ENCODE data around the gene PCDH19.

PCDH19 gene

DNA sequence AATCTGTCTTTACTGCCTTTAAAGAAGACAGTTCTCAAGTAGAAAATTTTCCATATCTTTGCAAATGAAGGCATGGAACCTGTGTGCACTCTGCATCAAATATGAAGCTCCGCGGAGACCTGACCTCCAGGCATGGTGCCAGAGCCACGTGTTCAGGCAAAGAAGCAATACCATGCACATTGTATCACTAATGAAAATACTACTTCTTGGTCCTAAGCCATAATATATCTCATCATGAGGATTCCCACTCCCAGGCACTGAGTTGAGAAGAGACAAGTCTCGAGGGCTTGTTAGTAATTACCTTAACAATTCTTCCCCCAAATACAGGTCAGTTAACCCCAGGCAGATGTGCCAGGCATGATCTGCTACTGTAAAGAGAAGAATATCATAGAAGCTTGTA lies 56.7 kb downstream of the PCDH19 start:
- Histone ChIP-seq H3K4me1 (ENCODE audit: control insufficient read depth, insufficient read depth, low read length) (no peaks in the 10 kb centered on the region), H3K36me3 (ENCODE audit: control insufficient read depth, insufficient read depth, low read length) (no peaks in the 10 kb centered on the region), H3K27me3 (ENCODE audit: control insufficient read depth, insufficient read depth, low read length, poor library complexity, severe bottlenecking) (no peaks in the 10 kb centered on the region), H3K9me3 (ENCODE audit: control insufficient read depth, low read length) (no peaks in the 10 kb centered on the region), H3K4me3 (ENCODE audit: insufficient read depth, low read depth, low read length) (no peak overlapping the region), H3K27ac (ENCODE audit: insufficient read depth, low read depth, low read length, poor library complexity, severe bottlenecking) (no peak overlapping the region)
- 87 to 88% methylated on average over 4 of the region's 4 CpGs for WGBS, 2 experiments

DNA sequence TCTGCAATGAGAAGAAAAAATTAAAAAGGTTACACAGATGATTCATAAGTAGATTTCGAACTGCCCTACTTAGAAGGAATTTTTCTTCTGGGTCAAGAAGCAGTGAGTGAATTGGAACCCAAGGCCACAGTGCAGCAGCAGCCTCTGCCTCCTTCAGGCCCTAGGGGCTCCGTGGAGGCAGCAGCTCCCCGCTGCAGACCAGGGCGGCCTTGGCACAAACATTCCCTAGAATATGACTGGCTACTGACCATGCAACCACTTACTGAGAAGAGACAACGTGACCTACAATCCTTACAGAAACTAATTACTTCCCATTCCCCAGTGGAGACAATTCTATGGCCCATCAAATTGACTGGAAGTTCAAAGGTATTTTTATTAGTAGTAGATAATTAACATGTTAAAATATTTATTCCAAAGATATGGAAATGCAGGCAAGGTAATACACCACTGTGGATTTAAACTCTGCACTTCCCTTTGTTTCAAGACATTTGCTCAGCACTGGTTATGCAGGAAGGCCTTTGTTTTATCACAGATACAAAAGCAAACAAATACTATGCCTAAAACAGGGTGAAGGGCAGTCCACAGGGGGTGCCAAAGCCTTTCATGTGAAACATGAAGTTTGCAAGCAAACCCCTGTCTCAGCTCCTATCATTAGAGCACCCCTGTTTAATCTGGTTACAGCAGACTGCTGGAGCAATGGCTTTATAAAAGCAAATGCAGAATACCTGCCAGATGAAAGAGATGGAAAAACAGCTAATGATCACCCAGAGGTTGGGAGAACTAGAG lies 59.2 kb downstream of the PCDH19 start:
- H3K36me3 ChIP-seq (ENCODE audit: control insufficient read depth, insufficient read depth, low read length): no peaks in the 10 kb centered on the region
- no peaks in the 10 kb centered on the region for H3K27me3 ChIP-seq (ENCODE audit: control insufficient read depth, insufficient read depth, low read length, poor library complexity, severe bottlenecking)
- H3K9me3 ChIP-seq (ENCODE audit: control insufficient read depth, low read length): no peaks in the 10 kb centered on the region
- H3K4me1 ChIP-seq (ENCODE audit: control insufficient read depth, insufficient read depth, low read length): no peaks in the 10 kb centered on the region
- no peak overlapping the region for H3K27ac ChIP-seq (ENCODE audit: insufficient read depth, low read depth, low read length, poor library complexity, severe bottlenecking)
- H3K4me3 ChIP-seq (ENCODE audit: insufficient read depth, low read depth, low read length): no peak overlapping the region
- 48 to 60% methylated on average over 4 to 5 of the region's 5 CpGs for WGBS, 2 experiments

DNA sequence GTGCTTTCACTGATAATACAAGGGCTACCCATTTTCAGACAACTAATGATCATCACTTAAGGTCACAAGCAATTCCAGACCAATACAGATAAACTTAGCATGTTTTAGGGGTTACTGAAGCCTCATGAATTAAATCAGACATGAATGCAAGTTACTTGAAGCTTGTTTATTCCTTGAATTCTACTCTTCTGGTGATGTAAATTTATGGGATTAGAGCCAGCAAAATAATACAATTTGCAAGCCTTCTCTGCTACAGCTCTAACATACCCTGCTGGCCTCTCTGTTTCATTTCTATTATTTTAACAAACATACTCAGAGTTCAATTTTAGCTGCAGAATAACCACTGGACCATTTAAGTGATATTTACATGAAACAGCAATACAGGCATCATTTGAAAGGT lies 60.7 kb downstream of the PCDH19 start:
- Histone ChIP-seq H3K9me3 (ENCODE audit: control insufficient read depth, low read length) (no peaks in the 10 kb centered on the region), H3K27me3 (ENCODE audit: control insufficient read depth, insufficient read depth, low read length, poor library complexity, severe bottlenecking) (no peaks in the 10 kb centered on the region), H3K27ac (ENCODE audit: insufficient read depth, low read depth, low read length, poor library complexity, severe bottlenecking) (no peak overlapping the region), H3K36me3 (ENCODE audit: control insufficient read depth, insufficient read depth, low read length) (no peaks in the 10 kb centered on the region), H3K4me1 (ENCODE audit: control insufficient read depth, insufficient read depth, low read length) (no peaks in the 10 kb centered on the region), H3K4me3 (ENCODE audit: insufficient read depth, low read depth, low read length) (no peak overlapping the region)

DNA sequence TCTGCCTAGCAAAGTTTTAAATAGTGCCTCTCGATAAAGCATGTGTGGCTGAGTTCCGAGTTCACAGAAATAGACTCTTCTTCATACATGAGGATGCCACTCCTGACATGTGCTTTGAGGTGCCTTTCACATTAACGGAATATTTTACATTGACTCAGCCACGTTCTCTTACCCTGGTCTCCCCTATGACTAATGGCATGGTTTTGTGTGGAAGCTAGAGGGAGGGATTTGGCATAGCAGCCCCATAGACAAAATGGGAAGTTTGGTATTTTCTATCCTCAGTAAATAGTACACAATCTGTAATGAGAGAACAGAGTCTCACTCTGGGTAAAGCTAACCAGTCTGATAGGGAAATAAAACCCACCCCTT lies 68.9 kb downstream of the PCDH19 start:
- no peaks in the 10 kb centered on the region for H3K9me3 ChIP-seq (ENCODE audit: control insufficient read depth, low read length)
- WGBS, 2 experiments: 96 to 98% methylated on average over 3 of the region's 4 CpGs
- no peak overlapping the region for H3K4me3 ChIP-seq (ENCODE audit: insufficient read depth, low read depth, low read length)
- H3K27me3 ChIP-seq (ENCODE audit: control insufficient read depth, insufficient read depth, low read length, poor library complexity, severe bottlenecking): no peaks in the 10 kb centered on the region
- no peaks in the 10 kb centered on the region for H3K36me3 ChIP-seq (ENCODE audit: control insufficient read depth, insufficient read depth, low read length)
- H3K4me1 ChIP-seq (ENCODE audit: control insufficient read depth, insufficient read depth, low read length): no peaks in the 10 kb centered on the region
- no peak overlapping the region for H3K27ac ChIP-seq (ENCODE audit: insufficient read depth, low read depth, low read length, poor library complexity, severe bottlenecking)

DNA sequence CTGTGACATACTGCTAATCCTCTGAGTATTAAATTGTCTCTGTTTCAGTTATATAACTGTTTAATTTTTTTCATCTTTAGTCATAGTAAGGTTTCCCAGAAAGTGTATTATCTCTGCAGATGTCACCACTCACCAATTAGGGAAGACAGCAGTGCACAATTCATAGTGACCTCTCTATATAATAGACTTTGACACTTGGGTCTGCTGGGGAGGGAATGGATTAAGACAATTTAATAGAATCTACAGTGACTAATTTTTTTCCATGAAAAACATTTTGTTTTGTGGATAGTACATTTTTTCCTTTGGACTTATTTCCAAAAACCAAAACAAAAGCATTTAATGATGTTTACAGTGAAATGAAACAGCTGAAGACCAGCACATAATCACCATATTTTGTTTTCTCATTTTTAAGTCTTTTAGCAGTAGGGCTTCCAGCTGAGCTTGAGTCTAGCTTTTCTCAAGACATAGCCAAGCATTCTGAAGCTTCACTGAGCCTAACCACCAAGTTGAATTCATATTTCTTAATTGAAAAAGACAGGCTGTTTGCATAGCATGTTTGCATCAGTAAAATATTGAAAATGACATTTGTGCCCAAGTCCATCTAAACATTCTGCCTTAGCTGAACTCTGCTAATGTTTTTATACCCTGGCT lies 69.5 kb downstream of the PCDH19 start:
- no peaks in the 10 kb centered on the region for H3K27me3 ChIP-seq (ENCODE audit: control insufficient read depth, insufficient read depth, low read length, poor library complexity, severe bottlenecking)
- no peak overlapping the region for H3K4me3 ChIP-seq (ENCODE audit: insufficient read depth, low read depth, low read length)
- no peaks in the 10 kb centered on the region for H3K36me3 ChIP-seq (ENCODE audit: control insufficient read depth, insufficient read depth, low read length)
- no peaks in the 10 kb centered on the region for H3K9me3 ChIP-seq (ENCODE audit: control insufficient read depth, low read length)
- H3K4me1 ChIP-seq (ENCODE audit: control insufficient read depth, insufficient read depth, low read length): no peaks in the 10 kb centered on the region
- H3K27ac ChIP-seq (ENCODE audit: insufficient read depth, low read depth, low read length, poor library complexity, severe bottlenecking): no peak overlapping the region

DNA sequence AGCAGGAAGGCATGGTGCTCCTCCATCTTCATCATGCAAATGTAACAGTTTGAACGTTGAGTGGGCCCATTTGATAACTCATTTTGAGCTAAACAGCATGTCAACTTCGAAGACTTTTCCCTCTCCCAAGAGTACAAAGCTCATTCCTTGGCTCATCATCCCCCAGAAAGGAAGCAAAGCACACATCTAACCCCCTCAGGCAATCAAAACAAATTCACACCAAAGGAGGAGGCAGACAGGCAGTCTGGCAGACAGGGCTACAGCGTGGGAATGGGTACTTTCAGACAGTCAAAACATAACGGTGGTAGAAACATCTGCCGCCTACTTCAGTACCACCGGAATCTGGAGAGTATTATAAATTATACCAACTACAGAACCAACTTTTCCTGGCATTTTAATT lies 81.7 kb downstream of the PCDH19 start:
- 90 to 92% methylated on average over 3 to 6 of the region's 6 CpGs for WGBS, 2 experiments
- Histone ChIP-seq H3K4me1 (ENCODE audit: control insufficient read depth, insufficient read depth, low read length) (no peaks in the 10 kb centered on the region), H3K4me3 (ENCODE audit: insufficient read depth, low read depth, low read length) (no peak overlapping the region), H3K36me3 (ENCODE audit: control insufficient read depth, insufficient read depth, low read length) (no peaks in the 10 kb centered on the region), H3K9me3 (ENCODE audit: control insufficient read depth, low read length) (no peaks in the 10 kb centered on the region), H3K27ac (ENCODE audit: insufficient read depth, low read depth, low read length, poor library complexity, severe bottlenecking) (no peak overlapping the region), H3K27me3 (ENCODE audit: control insufficient read depth, insufficient read depth, low read length, poor library complexity, severe bottlenecking) (no peaks in the 10 kb centered on the region)

DNA sequence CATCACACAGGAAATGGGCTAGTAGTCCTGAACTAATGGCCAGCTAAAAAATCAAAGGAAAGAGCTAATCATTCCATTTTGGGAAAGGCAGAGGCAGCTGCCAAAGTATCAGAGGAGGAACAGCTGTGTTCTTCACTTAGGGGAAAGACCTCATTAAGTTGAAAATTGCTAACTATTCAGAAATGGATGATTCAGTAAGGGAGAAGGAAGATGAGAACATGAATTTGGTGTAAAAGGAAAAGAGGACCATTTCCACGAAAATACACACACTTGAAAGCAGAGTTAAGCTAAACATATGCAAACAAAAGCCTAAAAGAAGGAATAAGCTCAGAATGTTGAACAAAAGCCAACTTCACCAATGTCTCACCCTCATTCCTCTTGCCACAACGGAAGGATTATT lies 90.4 kb downstream of the PCDH19 start:
- Histone ChIP-seq H3K36me3 (ENCODE audit: control insufficient read depth, insufficient read depth, low read length) (no peaks in the 10 kb centered on the region), H3K27me3 (ENCODE audit: control insufficient read depth, insufficient read depth, low read length, poor library complexity, severe bottlenecking) (no peaks in the 10 kb centered on the region), H3K9me3 (ENCODE audit: control insufficient read depth, low read length) (no peaks in the 10 kb centered on the region), H3K27ac (ENCODE audit: insufficient read depth, low read depth, low read length, poor library complexity, severe bottlenecking) (no peak overlapping the region), H3K4me1 (ENCODE audit: control insufficient read depth, insufficient read depth, low read length) (no peaks in the 10 kb centered on the region), H3K4me3 (ENCODE audit: insufficient read depth, low read depth, low read length) (no peak overlapping the region)
- 58 to 92% methylated on average over 1 to 2 of the region's 2 CpGs for WGBS, 2 experiments

DNA sequence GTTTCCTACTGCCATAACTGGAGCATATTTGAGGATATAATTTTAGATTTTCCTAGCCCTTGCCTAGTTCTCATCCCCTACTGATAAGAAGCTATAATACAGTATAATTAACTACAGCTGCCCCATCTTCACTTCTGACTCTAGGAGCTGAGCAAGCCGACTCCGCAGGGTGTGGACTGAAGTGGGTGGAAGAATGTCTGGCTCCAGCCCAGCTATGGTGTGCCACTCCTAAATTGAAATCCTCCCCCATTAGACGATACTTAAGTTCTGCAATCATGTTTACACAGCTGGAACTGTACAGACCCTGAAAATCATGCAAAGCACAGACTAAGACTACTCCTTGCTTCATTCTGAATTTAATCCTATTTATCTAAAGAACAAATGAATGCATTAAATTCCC lies 93.1 kb downstream of the PCDH19 start:
- Histone ChIP-seq H3K4me3 (ENCODE audit: insufficient read depth, low read depth, low read length) (no peak overlapping the region), H3K27me3 (ENCODE audit: control insufficient read depth, insufficient read depth, low read length, poor library complexity, severe bottlenecking) (no peaks in the 10 kb centered on the region), H3K4me1 (ENCODE audit: control insufficient read depth, insufficient read depth, low read length) (no peaks in the 10 kb centered on the region), H3K27ac (ENCODE audit: insufficient read depth, low read depth, low read length, poor library complexity, severe bottlenecking) (no peak overlapping the region), H3K9me3 (ENCODE audit: control insufficient read depth, low read length) (no peaks in the 10 kb centered on the region), H3K36me3 (ENCODE audit: control insufficient read depth, insufficient read depth, low read length) (no peaks in the 10 kb centered on the region)
- 96 to 100% methylated on average over 1 to 3 of the region's 3 CpGs for WGBS, 2 experiments

DNA sequence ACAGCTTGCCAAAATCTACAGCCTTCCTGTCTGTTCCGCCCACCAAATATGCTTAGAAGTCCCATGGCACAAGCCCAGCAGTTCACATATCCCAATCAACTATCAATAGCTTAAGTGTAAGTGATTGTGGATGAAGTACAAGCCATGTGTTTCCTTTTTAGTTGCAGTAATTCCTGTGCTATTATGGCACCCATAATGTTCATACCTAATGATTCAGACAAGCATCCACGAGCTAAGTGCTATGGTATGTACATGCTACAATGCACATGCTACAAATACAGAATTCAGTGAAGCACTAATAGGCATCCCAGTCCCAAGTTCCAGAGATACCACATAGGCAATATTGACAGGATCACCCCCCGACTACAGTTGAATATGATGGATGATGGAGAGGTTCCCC lies 94.5 kb downstream of the PCDH19 start:
- Histone ChIP-seq H3K4me3 (ENCODE audit: insufficient read depth, low read depth, low read length) (no peak overlapping the region), H3K9me3 (ENCODE audit: control insufficient read depth, low read length) (no peaks in the 10 kb centered on the region), H3K27ac (ENCODE audit: insufficient read depth, low read depth, low read length, poor library complexity, severe bottlenecking) (no peak overlapping the region), H3K36me3 (ENCODE audit: control insufficient read depth, insufficient read depth, low read length) (no peaks in the 10 kb centered on the region), H3K27me3 (ENCODE audit: control insufficient read depth, insufficient read depth, low read length, poor library complexity, severe bottlenecking) (no peaks in the 10 kb centered on the region), H3K4me1 (ENCODE audit: control insufficient read depth, insufficient read depth, low read length) (no peaks in the 10 kb centered on the region)
- WGBS, 2 experiments: 97 to 100% methylated on average over 1 to 3 of the region's 3 CpGs

DNA sequence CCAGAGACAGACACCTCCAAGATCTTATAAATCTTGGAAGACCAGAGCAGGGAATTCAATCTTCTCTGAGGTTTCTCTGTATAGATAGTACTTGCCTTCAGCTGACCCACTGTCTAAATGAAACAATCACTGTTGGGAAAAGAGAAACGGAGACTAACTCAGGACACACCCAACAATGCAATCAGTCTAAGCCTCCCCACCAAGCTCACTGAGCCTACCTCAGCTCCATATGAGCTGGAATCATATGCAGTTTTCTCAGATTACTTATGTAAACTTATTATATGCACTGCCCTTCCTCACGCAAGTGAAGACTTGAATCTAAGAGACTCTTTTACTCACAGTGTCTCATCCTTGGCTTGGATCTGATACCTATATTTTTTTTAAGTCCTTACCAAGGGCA lies 110.5 kb downstream of the PCDH19 start:
- Histone ChIP-seq H3K4me3 (ENCODE audit: insufficient read depth, low read depth, low read length) (no peak overlapping the region), H3K36me3 (ENCODE audit: control insufficient read depth, insufficient read depth, low read length) (no peaks in the 10 kb centered on the region), H3K4me1 (ENCODE audit: control insufficient read depth, insufficient read depth, low read length) (no peaks in the 10 kb centered on the region), H3K27ac (ENCODE audit: insufficient read depth, low read depth, low read length, poor library complexity, severe bottlenecking) (no peak overlapping the region), H3K27me3 (ENCODE audit: control insufficient read depth, insufficient read depth, low read length, poor library complexity, severe bottlenecking) (no peaks in the 10 kb centered on the region), H3K9me3 (ENCODE audit: control insufficient read depth, low read length) (no peaks in the 10 kb centered on the region)
- 83 to 92% methylated on average over 2 of the region's 2 CpGs for WGBS, 2 experiments
